Astrocyte (in vitro differentiated cells and primary cell): ENCODE measurements around the gene TXLNG. TPM values are rescaled to one million over a fixed set of nuclear protein-coding genes. Genes with fewer than 3 reads are reported as not detected.

Source experiments
- DNase-seq: peaks from one replicate; pipeline ENCODE4 v3.0.0-alpha.2; 2010; ENCODE audit warnings: low read depth
- FAIRE-seq: peaks from 2 replicates; lab custom pipeline; 2011; peaks lifted over from hg19 to GRCh38; lab: Jason Lieb, UNC
- H2AFZ ChIP-seq: 2 replicates; pipeline ENCODE4 v1.6.0; 2012; ENCODE audit warnings: low read depth, low read length, inconsistent platforms
- H3K27ac ChIP-seq: 2 replicates; pipeline ENCODE4 v1.5.1; 2011; ENCODE audit warnings: low read depth, low read length, inconsistent platforms
- H3K27me3 ChIP-seq: 2 replicates; pipeline ENCODE4 v1.6.0; 2011; ENCODE audit warnings: low read length, inconsistent platforms; ENCODE audit not compliant: insufficient read depth
- H3K36me3 ChIP-seq: 2 replicates; pipeline ENCODE4 v1.5.1; 2011; ENCODE audit warnings: low read length, inconsistent platforms; ENCODE audit not compliant: insufficient read depth
- H3K4me1 ChIP-seq: 2 replicates; pipeline ENCODE4 v1.5.1; 2011; ENCODE audit warnings: low read length, inconsistent platforms; ENCODE audit not compliant: insufficient read depth
- H3K4me2 ChIP-seq: 2 replicates; pipeline ENCODE4 v1.6.0; 2012; ENCODE audit warnings: low read length, inconsistent platforms
- H3K4me3 ChIP-seq: 2 replicates; pipeline ENCODE4 v1.5.1; 2011; ENCODE audit warnings: low read depth, mild to moderate bottlenecking, low read length, inconsistent platforms; ENCODE audit not compliant: insufficient read depth
- H3K79me2 ChIP-seq: 2 replicates; pipeline ENCODE4 v1.6.0; 2012; ENCODE audit warnings: mild to moderate bottlenecking, low read length, inconsistent platforms; ENCODE audit not compliant: insufficient read depth
- H3K9ac ChIP-seq: 2 replicates; pipeline ENCODE4 v1.6.0; 2012; ENCODE audit warnings: mild to moderate bottlenecking, low read length, inconsistent platforms
- H3K9me3 ChIP-seq: 2 replicates; pipeline ENCODE4 v1.5.1; 2012; ENCODE audit warnings: low read depth, mild to moderate bottlenecking, low read length, inconsistent platforms; ENCODE audit not compliant: insufficient read depth
- H4K20me1 ChIP-seq: 2 replicates; pipeline ENCODE4 v1.6.0; 2012; ENCODE audit warnings: low read length, inconsistent platforms; ENCODE audit not compliant: insufficient read depth
- H3K27ac Mint-ChIP-seq: one replicate; pipeline ENCODE4 v1.8.0; 2021; ENCODE audit warnings: mild to moderate bottlenecking, mixed read lengths; ENCODE audit not compliant: unreplicated experiment
- H3K27me3 Mint-ChIP-seq: one replicate; pipeline ENCODE4 v1.8.0; 2021; ENCODE audit warnings: low read depth, mixed read lengths; ENCODE audit not compliant: unreplicated experiment
- H3K36me3 Mint-ChIP-seq: one replicate; pipeline ENCODE4 v1.8.0; 2021; ENCODE audit warnings: low read depth, mixed read lengths; ENCODE audit not compliant: unreplicated experiment
- H3K4me1 Mint-ChIP-seq: one replicate; pipeline ENCODE4 v1.8.0; 2021; ENCODE audit warnings: low read depth, mixed read lengths; ENCODE audit not compliant: unreplicated experiment
- H3K4me3 Mint-ChIP-seq: one replicate; pipeline ENCODE4 v1.8.0; 2021; ENCODE audit warnings: mild to moderate bottlenecking, moderate library complexity, mixed read lengths; ENCODE audit not compliant: unreplicated experiment
- H3K9me3 Mint-ChIP-seq: one replicate; pipeline ENCODE4 v1.8.0; 2021; ENCODE audit warnings: mild to moderate bottlenecking, mixed read lengths; ENCODE audit not compliant: unreplicated experiment
- CTCF ChIP-seq: IDR thresholded peaks from 2 replicates; pipeline ENCODE4 v1.5.1; 2011; ENCODE audit warnings: low read depth, mild to moderate bottlenecking, inconsistent platforms, low read length, moderate library complexity; ENCODE audit not compliant: insufficient read depth
- EZH2 ChIP-seq: IDR thresholded peaks from 2 replicates; pipeline ENCODE4 v1.6.1; 2012; ENCODE audit warnings: mild to moderate bottlenecking, low read length, inconsistent platforms; ENCODE audit not compliant: insufficient read depth
- total RNA-seq: library from RNA; stranded (reverse); gene quantifications from 2 replicates; pipeline ENCODE4 v1.2.1, GENCODE V29; 2021

Gene TXLNG
- total RNA-seq, 1 donor from 2014 or later = 9.8 TPM

GRCh38 chrX:16786791-16787735, 797 bp downstream of the TXLNG start:
- FAIRE-seq = peak; percentile 20
- peaks cover 9% of the 10 kb centered on the region for H4K20me1 ChIP-seq
- H3K9me3 ChIP-seq = no peaks in the 10 kb centered on the region
- no peaks in the 10 kb centered on the region for H3K36me3 Mint-ChIP-seq
- H2AFZ ChIP-seq = no peak overlapping the region
- peak overlapping the region; percentile 76 for H3K4me2 ChIP-seq
- no peak for TF ChIP-seq EZH2
- no peaks in the 10 kb centered on the region for H3K4me1 Mint-ChIP-seq
- no peaks in the 10 kb centered on the region for H3K36me3 ChIP-seq
- peak overlapping the region; percentile 82 for H3K9ac ChIP-seq
- H3K27me3 Mint-ChIP-seq = no peaks in the 10 kb centered on the region
- H3K27ac Mint-ChIP-seq = no peak overlapping the region
- H3K4me3 Mint-ChIP-seq = peak overlapping the region; percentile 94
- H3K79me2 ChIP-seq = peaks cover 37% of the 10 kb centered on the region
- no peaks in the 10 kb centered on the region for H3K27me3 ChIP-seq
- no peaks in the 10 kb centered on the region for H3K9me3 Mint-ChIP-seq
- DNase-seq = no peak
- peak overlapping the region; percentile 64 for H3K4me3 ChIP-seq
- peak overlapping the region; percentile 83 for H3K27ac ChIP-seq
- H3K4me1 ChIP-seq = peaks cover 6% of the 10 kb centered on the region

GRCh38 chrX:16788477-16788876, 2.2 kb downstream of the TXLNG start:
- Histone ChIP-seq H3K27ac (no peak overlapping the region), H3K4me2 (no peak overlapping the region), H3K79me2 (peaks cover 39% of the 10 kb centered on the region), H3K9ac (no peak overlapping the region), H3K4me1 (peaks cover 6% of the 10 kb centered on the region), H3K4me3 (no peak overlapping the region), H3K27me3 (no peaks in the 10 kb centered on the region), H2AFZ (no peak overlapping the region), H3K36me3 (no peaks in the 10 kb centered on the region), H3K9me3 (no peaks in the 10 kb centered on the region), H4K20me1 (peaks cover 9% of the 10 kb centered on the region)
- no peak overlapping the region for H3K4me3 Mint-ChIP-seq
- H3K27me3 Mint-ChIP-seq = no peaks in the 10 kb centered on the region
- H3K9me3 Mint-ChIP-seq = no peaks in the 10 kb centered on the region
- DNase-seq (no peak), FAIRE-seq (no peak)
- no peak overlapping the region for H3K27ac Mint-ChIP-seq
- H3K4me1 Mint-ChIP-seq = no peaks in the 10 kb centered on the region
- no peak for TF ChIP-seq CTCF
- TF ChIP-seq EZH2 = no peak
- H3K36me3 Mint-ChIP-seq = no peaks in the 10 kb centered on the region

- no peaks in the 10 kb centered on the region for H3K9me3 Mint-ChIP-seq
- H2AFZ ChIP-seq = no peak overlapping the region
- no peaks in the 10 kb centered on the region for H4K20me1 ChIP-seq
- H3K4me1 Mint-ChIP-seq = no peaks in the 10 kb centered on the region
- DNase-seq (no peak), FAIRE-seq (no peak)
- no peak for TF ChIP-seq CTCF
- no peak for TF ChIP-seq EZH2
- peaks cover 6% of the 10 kb centered on the region for H3K79me2 ChIP-seq
- H3K9me3 ChIP-seq = no peaks in the 10 kb centered on the region
- no peaks in the 10 kb centered on the region for H3K4me1 ChIP-seq
- no peak overlapping the region for H3K4me2 ChIP-seq
- no peaks in the 10 kb centered on the region for H3K27me3 Mint-ChIP-seq
- H3K27ac Mint-ChIP-seq = no peak overlapping the region
- H3K4me3 ChIP-seq = no peak overlapping the region
- peaks cover 2% of the 10 kb centered on the region for H3K36me3 ChIP-seq
- no peaks in the 10 kb centered on the region for H3K36me3 Mint-ChIP-seq
- H3K9ac ChIP-seq = no peak overlapping the region
- no peak overlapping the region for H3K27ac ChIP-seq
- no peak overlapping the region for H3K4me3 Mint-ChIP-seq
- no peaks in the 10 kb centered on the region for H3K27me3 ChIP-seq
These were observed 10.0 kb downstream of the TXLNG start for GRCh38 chrX:16796298-16796697.
